ENCODE measurements around the gene MAD1L1.
A peak's percentile ranks its signal among the peaks of the same experiment; 100 is the strongest.

Gene MAD1L1

GRCh38 chr7:1925973-1926907 is 306.5 kb downstream of the MAD1L1 start:
- CTCF ChIA-PET: interaction anchor here (0.6 to 1.1 kb wide), 2 partner anchors 35 to 45 kb away, joined by 3 read pairs; no protein-coding TSS in a partner anchor
- 11% methylated on average over 11 of the region's 14 CpGs for WGBS (ENCODE audit: insufficient coverage)
- peak in 1 of 3 donors; percentile 39 for DNase-seq

GRCh38 chr7:1925349-1925748 is 307.4 kb downstream of the MAD1L1 start:
- peaks cover 15 to 58% (median 29%) of the 10 kb centered on the region in 4 experiments for H3K4me1 ChIP-seq (ENCODE audit: control extremely low read depth in 1 of 4, control insufficient read depth in 4 of 4, insufficient read depth in 4 of 4, low read length in 3 of 4)
- H3K36me3 ChIP-seq (ENCODE audit: control insufficient read depth in 4 of 4, insufficient read depth in 4 of 4, low read length in 3 of 4): peaks cover 0 to 17% (median 3%) of the 10 kb centered on the region in 4 experiments
- ChIA-PET POLR2A (no interaction called here), CTCF (interaction anchor here (0.6 to 0.9 kb wide), 2 partner anchors 34 to 40 kb away, joined by 3 read pairs; no protein-coding TSS in a partner anchor)
- H3K4me3 ChIP-seq (ENCODE audit: control insufficient read depth in 1 of 7, extremely low read depth in 1 of 7, insufficient read depth in 4 of 7, low read depth in 2 of 7, low read length in 6 of 7): peak overlapping the region in 1 of 7 experiments; percentile 48
- 95% methylated on average over 8 of the region's 12 CpGs for WGBS (ENCODE audit: insufficient coverage)
- no peaks in the 10 kb centered on the region for H3K27me3 ChIP-seq (replicated peaks in 2 of 5; ENCODE audit: control insufficient read depth in 4 of 5, insufficient read depth in 5 of 5, low read length in 4 of 5)
- DNase-seq: peak in 2 of 3 donors; percentile 38 to 46
- H3K27ac ChIP-seq (ENCODE audit: insufficient read depth in 1 of 2, low read depth in 1 of 2, low read length in 2 of 2, poor library complexity in 1 of 2, severe bottlenecking in 2 of 2): no peak overlapping the region
- H3K9me3 ChIP-seq (ENCODE audit: control extremely low read depth in 1 of 5, control insufficient read depth in 4 of 5, insufficient read depth in 2 of 5, low read depth in 1 of 5, low read length in 4 of 5): no peaks in the 10 kb centered on the region

More at GRCh38 chr7:1925973-1926907, 306.5 kb downstream of the MAD1L1 start:
- H3K4me3 ChIP-seq (ENCODE audit: control insufficient read depth in 1 of 7, extremely low read depth in 1 of 7, insufficient read depth in 4 of 7, low read depth in 2 of 7, low read length in 6 of 7): peak overlapping the region in 2 of 7 experiments; percentile 29 to 48
- POLR2A ChIA-PET: interaction anchor here (0.6 kb wide), 1 partner anchor 239 kb away, joined by 6 read pairs; no protein-coding TSS in a partner anchor
- no peaks in the 10 kb centered on the region for H3K27me3 ChIP-seq (replicated peaks in 2 of 5; ENCODE audit: control insufficient read depth in 4 of 5, insufficient read depth in 5 of 5, low read length in 4 of 5)
- H3K36me3 ChIP-seq (ENCODE audit: control insufficient read depth in 4 of 4, insufficient read depth in 4 of 4, low read length in 3 of 4): peaks cover 0 to 18% (median 3%) of the 10 kb centered on the region in 4 experiments
- peak overlapping the region in 1 of 2 experiments; percentile 27 for H3K27ac ChIP-seq (ENCODE audit: insufficient read depth in 1 of 2, low read depth in 1 of 2, low read length in 2 of 2, poor library complexity in 1 of 2, severe bottlenecking in 2 of 2)
- no peaks in the 10 kb centered on the region for H3K9me3 ChIP-seq (ENCODE audit: control extremely low read depth in 1 of 5, control insufficient read depth in 4 of 5, insufficient read depth in 2 of 5, low read depth in 1 of 5, low read length in 4 of 5)
- H3K4me1 ChIP-seq (ENCODE audit: control extremely low read depth in 1 of 4, control insufficient read depth in 4 of 4, insufficient read depth in 4 of 4, low read length in 3 of 4): peaks cover 13 to 49% (median 22%) of the 10 kb centered on the region in 4 experiments

GRCh38 chr7:1924258-1924817 is 308.4 kb downstream of the MAD1L1 start:
- Histone ChIP-seq H3K27me3 (replicated peaks in 2 of 5; ENCODE audit: control insufficient read depth in 4 of 5, insufficient read depth in 5 of 5, low read length in 4 of 5) (no peaks in the 10 kb centered on the region), H3K4me1 (ENCODE audit: control extremely low read depth in 1 of 4, control insufficient read depth in 4 of 4, insufficient read depth in 4 of 4, low read length in 3 of 4) (peaks cover 15 to 68% (median 39%) of the 10 kb centered on the region in 4 experiments), H3K9me3 (ENCODE audit: control extremely low read depth in 1 of 5, control insufficient read depth in 4 of 5, insufficient read depth in 2 of 5, low read depth in 1 of 5, low read length in 4 of 5) (no peaks in the 10 kb centered on the region), H3K27ac (ENCODE audit: insufficient read depth in 1 of 2, low read depth in 1 of 2, low read length in 2 of 2, poor library complexity in 1 of 2, severe bottlenecking in 2 of 2) (no peak overlapping the region), H3K4me3 (ENCODE audit: control insufficient read depth in 1 of 7, extremely low read depth in 1 of 7, insufficient read depth in 4 of 7, low read depth in 2 of 7, low read length in 6 of 7) (no peak overlapping the region), H3K36me3 (ENCODE audit: control insufficient read depth in 4 of 4, insufficient read depth in 4 of 4, low read length in 3 of 4) (peaks cover 0 to 17% (median 3%) of the 10 kb centered on the region in 4 experiments)
- CTCF ChIA-PET: interaction anchor here (0.9 kb wide), 1 partner anchor 39 kb away, joined by 3 read pairs; no protein-coding TSS in a partner anchor
- POLR2A ChIA-PET: no interaction called here
- peak in 1 of 3 donors; percentile 12 for DNase-seq
- WGBS (ENCODE audit: insufficient coverage): 79% methylated on average over 6 of the region's 10 CpGs

GRCh38 chr7:1923409-1924257 is 309.1 kb downstream of the MAD1L1 start:
- Histone ChIP-seq H3K27me3 (replicated peaks in 2 of 5; ENCODE audit: control insufficient read depth in 4 of 5, insufficient read depth in 5 of 5, low read length in 4 of 5) (no peaks in the 10 kb centered on the region), H3K9me3 (ENCODE audit: control extremely low read depth in 1 of 5, control insufficient read depth in 4 of 5, insufficient read depth in 2 of 5, low read depth in 1 of 5, low read length in 4 of 5) (no peaks in the 10 kb centered on the region), H3K27ac (ENCODE audit: insufficient read depth in 1 of 2, low read depth in 1 of 2, low read length in 2 of 2, poor library complexity in 1 of 2, severe bottlenecking in 2 of 2) (no peak overlapping the region), H3K4me1 (ENCODE audit: control extremely low read depth in 1 of 4, control insufficient read depth in 4 of 4, insufficient read depth in 4 of 4, low read length in 3 of 4) (peaks cover 15 to 76% (median 44%) of the 10 kb centered on the region in 4 experiments), H3K36me3 (ENCODE audit: control insufficient read depth in 4 of 4, insufficient read depth in 4 of 4, low read length in 3 of 4) (peaks cover 0 to 17% (median 3%) of the 10 kb centered on the region in 4 experiments), H3K4me3 (ENCODE audit: control insufficient read depth in 1 of 7, extremely low read depth in 1 of 7, insufficient read depth in 4 of 7, low read depth in 2 of 7, low read length in 6 of 7) (no peak overlapping the region)
- DNase-seq: no peak
- CTCF ChIA-PET: interaction anchor here (0.9 kb wide), 1 partner anchor 78 kb away, joined by 3 read pairs; no protein-coding TSS in a partner anchor
- 98% methylated on average over 30 of the region's 30 CpGs for WGBS (ENCODE audit: insufficient coverage)
- POLR2A ChIA-PET: no interaction called here

GRCh38 chr7:1922870-1923236 is 309.9 kb downstream of the MAD1L1 start:
- POLR2A ChIA-PET: no interaction called here

GRCh38 chr7:1922071-1922869 is 310.5 kb downstream of the MAD1L1 start:
- CTCF ChIA-PET: interaction anchor here (0.7 to 0.9 kb wide), 2 partner anchors 48 to 77 kb away, joined by 3 read pairs; no protein-coding TSS in a partner anchor
- Histone ChIP-seq H3K27ac (ENCODE audit: insufficient read depth in 1 of 2, low read depth in 1 of 2, low read length in 2 of 2, poor library complexity in 1 of 2, severe bottlenecking in 2 of 2) (no peak overlapping the region), H3K4me1 (ENCODE audit: control extremely low read depth in 1 of 4, control insufficient read depth in 4 of 4, insufficient read depth in 4 of 4, low read length in 3 of 4) (peaks cover 15 to 76% (median 44%) of the 10 kb centered on the region in 4 experiments), H3K36me3 (ENCODE audit: control insufficient read depth in 4 of 4, insufficient read depth in 4 of 4, low read length in 3 of 4) (peaks cover 0 to 17% (median 3%) of the 10 kb centered on the region in 4 experiments), H3K9me3 (ENCODE audit: control extremely low read depth in 1 of 5, control insufficient read depth in 4 of 5, insufficient read depth in 2 of 5, low read depth in 1 of 5, low read length in 4 of 5) (no peaks in the 10 kb centered on the region), H3K27me3 (replicated peaks in 2 of 5; ENCODE audit: control insufficient read depth in 4 of 5, insufficient read depth in 5 of 5, low read length in 4 of 5) (no peaks in the 10 kb centered on the region), H3K4me3 (ENCODE audit: control insufficient read depth in 1 of 7, extremely low read depth in 1 of 7, insufficient read depth in 4 of 7, low read depth in 2 of 7, low read length in 6 of 7) (no peak overlapping the region)
- no peak for DNase-seq
- POLR2A ChIA-PET: no interaction called here
- WGBS (ENCODE audit: insufficient coverage): 95% methylated on average over 35 of the region's 42 CpGs

More at GRCh38 chr7:1922870-1923236, 309.9 kb downstream of the MAD1L1 start:
- H3K36me3 ChIP-seq (ENCODE audit: control insufficient read depth in 4 of 4, insufficient read depth in 4 of 4, low read length in 3 of 4): peaks cover 0 to 17% (median 3%) of the 10 kb centered on the region in 4 experiments
- H3K4me3 ChIP-seq (ENCODE audit: control insufficient read depth in 1 of 7, extremely low read depth in 1 of 7, insufficient read depth in 4 of 7, low read depth in 2 of 7, low read length in 6 of 7): no peak overlapping the region
- no peaks in the 10 kb centered on the region for H3K27me3 ChIP-seq (replicated peaks in 2 of 5; ENCODE audit: control insufficient read depth in 4 of 5, insufficient read depth in 5 of 5, low read length in 4 of 5)
- peaks cover 15 to 78% (median 44%) of the 10 kb centered on the region in 4 experiments for H3K4me1 ChIP-seq (ENCODE audit: control extremely low read depth in 1 of 4, control insufficient read depth in 4 of 4, insufficient read depth in 4 of 4, low read length in 3 of 4)
- no peak overlapping the region for H3K27ac ChIP-seq (ENCODE audit: insufficient read depth in 1 of 2, low read depth in 1 of 2, low read length in 2 of 2, poor library complexity in 1 of 2, severe bottlenecking in 2 of 2)
- CTCF ChIA-PET: interaction anchor here (0.9 kb wide), 1 partner anchor 77 kb away, joined by 3 read pairs; no protein-coding TSS in a partner anchor
- DNase-seq: no peak
- H3K9me3 ChIP-seq (ENCODE audit: control extremely low read depth in 1 of 5, control insufficient read depth in 4 of 5, insufficient read depth in 2 of 5, low read depth in 1 of 5, low read length in 4 of 5): no peaks in the 10 kb centered on the region
- 98% methylated on average over 7 of the region's 7 CpGs for WGBS (ENCODE audit: insufficient coverage)

Data from common myeloid progenitor, CD34-positive (primary cell).